ENCODE measurements around the gene LAPTM4A.

- TF ChIP-seq JUN (IDR thresholded peaks at IDR 0.05) = no peak
- no peak for TF ChIP-seq RNF2 (IDR thresholded peaks at IDR 0.05; ENCODE audit: borderline replicate concordance, low read depth)
- no peak for TF ChIP-seq POLR2A (IDR thresholded peaks at IDR 0.05; ENCODE audit: low read length)
These were observed 17.2 kb downstream of the LAPTM4A start for GRCh38 chr2:20034218-20034617.

All from A549 (cell line).